WTC11 (cell line): Measurements from ENCODE around the gene ITPR2. TPM values are rescaled to one million over a fixed set of nuclear protein-coding genes. Genes with fewer than 3 reads are reported as not detected.
"Not testable (repeated sequence)": the region's sequence is repeated elsewhere in the genome, so short reads cannot be mapped to it uniquely, and the experiment has no call there.

ENCODE experiments used
- ATAC-seq: fragments of 200-7000 bp; cut with Tn5 transposase; 2 replicates; pipeline ENCODE4 v1.10.0; 2021; ENCODE audit warnings: mild to moderate bottlenecking, moderate library complexity
- CTCF ChIA-PET: fragments of 300-600 bp; sonication (Branson Sonifier 250); formaldehyde crosslinking; loops from one replicate; lab custom pipeline; 2021; ENCODE audit warnings: antibody characterized with exemption; lab: Charles Lee
- POLR2A ChIA-PET: fragments of 350-600 bp; sonication (Branson Sonifier 250); formaldehyde crosslinking; loops from one replicate; lab custom pipeline; 2021; ENCODE audit warnings: antibody characterized with exemption; lab: Charles Lee
- DNase-seq: peaks from one replicate; pipeline ENCODE4 v3.0.0; 2021; ENCODE audit warnings: low spot score
- H3K27ac Mint-ChIP-seq: 2 replicates; pipeline ENCODE4 v1.8.0; 2021; ENCODE audit warnings: mixed read lengths
- H3K27me3 Mint-ChIP-seq: 2 replicates; pipeline ENCODE4 v1.8.0; 2021; ENCODE audit warnings: low read depth, mild to moderate bottlenecking, moderate library complexity, mixed read lengths
- H3K36me3 Mint-ChIP-seq: 2 replicates; pipeline ENCODE4 v1.8.0; 2021; ENCODE audit warnings: mixed read lengths
- H3K4me1 Mint-ChIP-seq: 2 replicates; pipeline ENCODE4 v1.8.0; 2022; ENCODE audit warnings: mixed read lengths
- H3K4me3 Mint-ChIP-seq: 2 replicates; pipeline ENCODE4 v1.8.0; 2021; ENCODE audit warnings: mild to moderate bottlenecking, moderate library complexity, mixed read lengths
- H3K9me3 Mint-ChIP-seq: 2 replicates; pipeline ENCODE4 v1.8.0; 2021; ENCODE audit warnings: mixed read lengths
- CREM ChIP-seq: sonication (generic); formaldehyde crosslinking; IDR thresholded peaks from 2 replicates; pipeline ENCODE4 v1.8.1; 2022; ENCODE audit warnings: mild to moderate bottlenecking, missing genetic modification reagents, moderate library complexity
- ERG ChIP-seq: fragments of 250-450 bp; sonication (Bioruptor Pico); IDR thresholded peaks from 2 replicates; pipeline ENCODE4 v1.8.0; 2021; ENCODE audit warnings: mild to moderate bottlenecking
- FOXP1 ChIP-seq: sonication (generic); formaldehyde crosslinking; IDR thresholded peaks from 2 replicates; pipeline ENCODE4 v1.8.0; 2022; ENCODE audit warnings: missing genetic modification reagents, mild to moderate bottlenecking, moderate library complexity, borderline replicate concordance
- GTF2I ChIP-seq: fragments of 250-450 bp; sonication (Bioruptor Pico); conservative IDR thresholded peaks from 2 replicates; pipeline ENCODE4 v1.4.0; 2021; ENCODE audit warnings: mild to moderate bottlenecking
- HMGA2 ChIP-seq: fragments of 250-450 bp; sonication (Bioruptor Pico); IDR thresholded peaks from 2 replicates; pipeline ENCODE4 v1.4.0; 2021; ENCODE audit warnings: mild to moderate bottlenecking, moderate library complexity
- OVOL2 ChIP-seq: fragments of 250-450 bp; sonication (Bioruptor Pico); IDR thresholded peaks from 2 replicates; pipeline ENCODE4 v1.9.0; 2021; ENCODE audit warnings: mild to moderate bottlenecking, borderline replicate concordance
- PRDM15 ChIP-seq: sonication (generic); formaldehyde crosslinking; IDR thresholded peaks from 2 replicates; pipeline ENCODE4 v1.8.0; 2022; ENCODE audit warnings: missing genetic modification reagents
- RORB ChIP-seq: fragments of 250-450 bp; sonication (Bioruptor Pico); IDR thresholded peaks from 2 replicates; pipeline ENCODE4 v1.9.0; 2021; ENCODE audit warnings: mild to moderate bottlenecking
- TCF7 ChIP-seq: sonication (generic); formaldehyde crosslinking; IDR thresholded peaks from 2 replicates; pipeline ENCODE4 v1.8.0; 2022; ENCODE audit warnings: mild to moderate bottlenecking, low read depth, missing genetic modification reagents, moderate library complexity
- TEAD1 ChIP-seq: sonication (generic); formaldehyde crosslinking; IDR thresholded peaks from 2 replicates; pipeline ENCODE4 v1.8.0; 2022; ENCODE audit warnings: mild to moderate bottlenecking, missing genetic modification reagents
- TP53 ChIP-seq: sonication (generic); formaldehyde crosslinking; IDR thresholded peaks from 2 replicates; pipeline ENCODE4 v1.8.1; 2023; ENCODE audit warnings: mild to moderate bottlenecking, missing genetic modification reagents
- ZBTB43 ChIP-seq: sonication (generic); formaldehyde crosslinking; IDR thresholded peaks from 2 replicates; pipeline ENCODE4 v1.8.1; 2023; ENCODE audit warnings: mild to moderate bottlenecking, missing genetic modification reagents
- ZNF138 ChIP-seq: sonication (generic); formaldehyde crosslinking; conservative IDR thresholded peaks from 2 replicates; pipeline ENCODE4 v1.8.1; 2022; ENCODE audit warnings: mild to moderate bottlenecking, moderate library complexity, missing genetic modification reagents
- ZNF281 ChIP-seq: sonication (generic); formaldehyde crosslinking; IDR thresholded peaks from 2 replicates; pipeline ENCODE4 v1.8.0; 2023; ENCODE audit warnings: mild to moderate bottlenecking, missing genetic modification reagents
- ZNF425 ChIP-seq: fragments of 250-450 bp; sonication (Bioruptor Pico); conservative IDR thresholded peaks from 2 replicates; pipeline ENCODE4 v1.9.0; 2021; ENCODE audit warnings: mild to moderate bottlenecking
- ZNF532 ChIP-seq: fragments of 250-450 bp; sonication (Bioruptor Pico); IDR thresholded peaks from 2 replicates; pipeline ENCODE4 v1.9.0; 2021; ENCODE audit warnings: mild to moderate bottlenecking, borderline replicate concordance
- ZNF671 ChIP-seq: fragments of 250-450 bp; sonication (Bioruptor Pico); IDR thresholded peaks from 2 replicates; pipeline ENCODE4 v1.8.0; 2021; ENCODE audit warnings: mild to moderate bottlenecking
- total RNA-seq: library from RNA; stranded (reverse); gene quantifications from 3 replicates; pipeline ENCODE4 v1.2.3, GENCODE V29; 2021

ITPR2 gene
- total RNA-seq, 1 experiment from 2014 or later = 50.7 TPM

GRCh38 chr12:26777236-26777635 lies 55.8 kb downstream of the ITPR2 start:
- no peak for TF ChIP-seq RORB (CRISPR knock-in tag)
- no peak for TF ChIP-seq ZNF138
- TF ChIP-seq TEAD1 (CRISPR knock-in tag) = no peak
- TF ChIP-seq ZNF281 (CRISPR knock-in tag) = no peak
- no peak for TF ChIP-seq OVOL2 (CRISPR knock-in tag)
- no peak for TF ChIP-seq FOXP1 (CRISPR knock-in tag)
- no peak for TF ChIP-seq TP53
- TF ChIP-seq ZNF425 (CRISPR knock-in tag) = no peak
- no peak for TF ChIP-seq ZBTB43 (CRISPR knock-in tag)
- no peak for TF ChIP-seq ZNF532 (CRISPR knock-in tag)
- TF ChIP-seq GTF2I (CRISPR knock-in tag) = no peak
- TF ChIP-seq ZNF671 (CRISPR knock-in tag) = no peak
- TF ChIP-seq ERG (CRISPR knock-in tag) = no peak
- TF ChIP-seq TCF7 (CRISPR knock-in tag) = no peak
- no peak for TF ChIP-seq PRDM15 (CRISPR knock-in tag)
- TF ChIP-seq CREM (CRISPR knock-in tag) = no peak
- no peak for TF ChIP-seq HMGA2
- peaks cover 10% of the 10 kb centered on the region for H3K4me1 Mint-ChIP-seq
- H3K27ac Mint-ChIP-seq = no peak overlapping the region
- DNase-seq = no peak
- CTCF ChIA-PET = no interaction called here
- H3K4me3 Mint-ChIP-seq = no peak overlapping the region
- H3K36me3 Mint-ChIP-seq = peaks cover 74% of the 10 kb centered on the region
- ATAC-seq = no peak
- H3K9me3 Mint-ChIP-seq = peaks cover 47% of the 10 kb centered on the region
- peaks cover 5% of the 10 kb centered on the region; the same call in 1 of the 2 replicates for H3K27me3 Mint-ChIP-seq
- POLR2A ChIA-PET = no interaction called here

GRCh38 chr12:26775991-26776390 lies 57.0 kb downstream of the ITPR2 start:
- H3K27me3 Mint-ChIP-seq, CTCF ChIA-PET, H3K27ac Mint-ChIP-seq, H3K4me3 Mint-ChIP-seq, DNase-seq, POLR2A ChIA-PET, ATAC-seq: not testable (repeated sequence)
- peaks cover 10% of the 10 kb centered on the region for H3K4me1 Mint-ChIP-seq
- H3K36me3 Mint-ChIP-seq = peaks cover 64% of the 10 kb centered on the region
- peaks cover 38% of the 10 kb centered on the region for H3K9me3 Mint-ChIP-seq
